CD4-positive, alpha-beta T cell (primary cell): ENCODE results near the gene ANO6. TPM values are rescaled to one million over a fixed set of nuclear protein-coding genes. Genes with fewer than 3 reads are reported as not detected.

Source experiments
- ATAC-seq: fragments of 200-7000 bp; cut with Tn5 transposase; one replicate; pipeline ENCODE4 v1.10.0; 2022; ENCODE audit warnings: mild to moderate bottlenecking; ENCODE audit not compliant: poor library complexity
- CTCF ChIA-PET: fragments of 350-600 bp; sonication (Branson Sonifier 250); formaldehyde crosslinking; loops from one replicate; lab custom pipeline; 2021; ENCODE audit warnings: antibody characterized with exemption, inconsistent platforms; lab: Charles Lee
- POLR2A ChIA-PET: fragments of 350-600 bp; sonication (Branson Sonifier 250); formaldehyde crosslinking; loops from one replicate; lab custom pipeline; 2021; ENCODE audit warnings: antibody characterized with exemption, inconsistent platforms; lab: Charles Lee
- DNase-seq, 14 experiments: peaks; one replicate each; pipeline ENCODE4 v3.0.0-alpha.2; 2013 to 2020; ENCODE audit warnings: mixed read lengths in 2 of 14
- H3K27ac ChIP-seq, 2 donors: one replicate each; pipeline versions ENCODE4 v1.5.1 to v1.7.0; 2013; ENCODE audit warnings: low read length in 2 of 2, low read depth in 1 of 2, mild to moderate bottlenecking in 1 of 2
- H3K27me3 ChIP-seq, 2 experiments: 1 replicate in 1 of 2; 2 replicates in 1 of 2; pipeline versions ENCODE4 v1.6.1 to v1.7.0; 2013; ENCODE audit warnings: low read length in 2 of 2, control low read depth in 1 of 2, mild to moderate bottlenecking in 1 of 2, moderate library complexity in 1 of 2; ENCODE audit not compliant: insufficient read depth in 2 of 2, control insufficient read depth in 1 of 2
- H3K36me3 ChIP-seq: one replicate; pipeline ENCODE4 v1.6.1; 2013; ENCODE audit warnings: low read length, control low read depth; ENCODE audit not compliant: insufficient read depth
- H3K4me1 ChIP-seq: one replicate; pipeline ENCODE4 v1.6.1; 2013; ENCODE audit warnings: low read length, control low read depth; ENCODE audit not compliant: insufficient read depth
- H3K4me3 ChIP-seq: one replicate; pipeline ENCODE4 v1.5.1; 2013; ENCODE audit warnings: mild to moderate bottlenecking, low read length, moderate library complexity
- H3K9me3 ChIP-seq, 2 experiments: 1 replicate in 1 of 2; 2 replicates in 1 of 2; pipeline versions ENCODE4 v1.6.1 to v1.7.0; 2013; ENCODE audit warnings: low read length in 2 of 2, mild to moderate bottlenecking in 2 of 2, control low read depth in 1 of 2, moderate library complexity in 1 of 2; ENCODE audit not compliant: control insufficient read depth in 1 of 2, insufficient read depth in 1 of 2
- H3K27ac Mint-ChIP-seq: one replicate; pipeline ENCODE4 v1.8.0; 2020; ENCODE audit warnings: mixed read lengths
- H3K27me3 Mint-ChIP-seq: one replicate; pipeline ENCODE4 v1.8.0; 2021; ENCODE audit warnings: mixed read lengths
- H3K36me3 Mint-ChIP-seq: one replicate; pipeline ENCODE4 v1.8.0; 2021; ENCODE audit warnings: low read depth, mixed read lengths
- H3K4me1 Mint-ChIP-seq: one replicate; pipeline ENCODE4 v1.8.0; 2021; ENCODE audit warnings: low read depth, mixed read lengths
- H3K4me3 Mint-ChIP-seq: one replicate; pipeline ENCODE4 v1.8.0; 2020; ENCODE audit warnings: mild to moderate bottlenecking, mixed read lengths
- H3K9me3 Mint-ChIP-seq: one replicate; pipeline ENCODE4 v1.8.0; 2020; ENCODE audit warnings: mixed read lengths
- intact Hi-C, 2 experiments: fragments of 100-400 bp; cut with DNase I in 1 of 2; cut with micrococcal nuclease in 1 of 2; formaldehyde crosslinking; loops; one replicate each; pipeline versions ENCODE4 v1.15.1 to v1.9.0; 2023 to 2025; cut with DNase I, micrococcal nuclease
- total RNA-seq, 174 experiments: library from RNA in 2 of 174; stranded (reverse) in 2 of 174; gene quantifications; one replicate each; pipeline ENCODE4 v1.2.3 and lab custom pipeline; 2021 to 2026
- TF ChIP-seq, protein P1 (sequence below): fragments of 200-600 bp; IDR thresholded peaks from one replicate; pipeline ENCODE4 v1.8.0; 2022; ENCODE audit warnings: antibody characterized with exemption, mild to moderate bottlenecking

The ANO6 gene
- total RNA-seq, 2 experiments from 2014 or later: 11.6 to 11.7 TPM

DNA sequence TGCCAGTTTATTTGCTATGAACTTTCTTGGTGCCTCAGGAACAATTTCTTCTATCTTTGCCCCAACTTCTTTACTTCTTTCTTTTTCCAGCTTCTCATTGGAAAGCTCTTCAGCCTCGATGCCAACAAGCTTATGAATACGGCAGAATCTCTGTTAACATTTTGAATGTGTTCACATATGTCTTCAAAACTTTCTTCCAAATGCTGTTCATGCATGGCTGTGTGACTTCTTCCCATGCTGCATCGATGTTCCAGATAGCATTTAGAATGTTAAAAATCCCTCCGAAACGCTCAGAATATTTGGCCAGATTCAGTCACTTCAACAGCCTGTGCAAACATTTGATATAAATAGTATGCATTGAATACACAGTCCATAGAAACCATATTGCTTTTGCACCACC lies 265.9 kb downstream of the ANO6 start:
- H3K9me3 Mint-ChIP-seq: peaks cover 11% of the 10 kb centered on the region
- no peaks in the 10 kb centered on the region for H3K27me3 ChIP-seq
- intact Hi-C loops: no loop called here
- DNase-seq (no peak), ATAC-seq (no peak)
- TF ChIP-seq, protein P1, sequence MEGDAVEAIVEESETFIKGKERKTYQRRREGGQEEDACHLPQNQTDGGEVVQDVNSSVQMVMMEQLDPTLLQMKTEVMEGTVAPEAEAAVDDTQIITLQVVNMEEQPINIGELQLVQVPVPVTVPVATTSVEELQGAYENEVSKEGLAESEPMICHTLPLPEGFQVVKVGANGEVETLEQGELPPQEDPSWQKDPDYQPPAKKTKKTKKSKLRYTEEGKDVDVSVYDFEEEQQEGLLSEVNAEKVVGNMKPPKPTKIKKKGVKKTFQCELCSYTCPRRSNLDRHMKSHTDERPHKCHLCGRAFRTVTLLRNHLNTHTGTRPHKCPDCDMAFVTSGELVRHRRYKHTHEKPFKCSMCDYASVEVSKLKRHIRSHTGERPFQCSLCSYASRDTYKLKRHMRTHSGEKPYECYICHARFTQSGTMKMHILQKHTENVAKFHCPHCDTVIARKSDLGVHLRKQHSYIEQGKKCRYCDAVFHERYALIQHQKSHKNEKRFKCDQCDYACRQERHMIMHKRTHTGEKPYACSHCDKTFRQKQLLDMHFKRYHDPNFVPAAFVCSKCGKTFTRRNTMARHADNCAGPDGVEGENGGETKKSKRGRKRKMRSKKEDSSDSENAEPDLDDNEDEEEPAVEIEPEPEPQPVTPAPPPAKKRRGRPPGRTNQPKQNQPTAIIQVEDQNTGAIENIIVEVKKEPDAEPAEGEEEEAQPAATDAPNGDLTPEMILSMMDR: no peak
- H3K4me3 ChIP-seq: no peak overlapping the region
- H3K36me3 Mint-ChIP-seq: no peaks in the 10 kb centered on the region
- ChIA-PET POLR2A (no interaction called here), CTCF (no interaction called here)
- H3K4me1 Mint-ChIP-seq: no peaks in the 10 kb centered on the region
- H3K36me3 ChIP-seq: no peaks in the 10 kb centered on the region
- no peak overlapping the region for H3K27ac ChIP-seq
- peaks cover 0 to 6% of the 10 kb centered on the region in 2 experiments for H3K9me3 ChIP-seq
- no peaks in the 10 kb centered on the region for H3K4me1 ChIP-seq
- peaks cover 3% of the 10 kb centered on the region for H3K27me3 Mint-ChIP-seq
- H3K27ac Mint-ChIP-seq: no peak overlapping the region
- H3K4me3 Mint-ChIP-seq: no peak overlapping the region

DNA sequence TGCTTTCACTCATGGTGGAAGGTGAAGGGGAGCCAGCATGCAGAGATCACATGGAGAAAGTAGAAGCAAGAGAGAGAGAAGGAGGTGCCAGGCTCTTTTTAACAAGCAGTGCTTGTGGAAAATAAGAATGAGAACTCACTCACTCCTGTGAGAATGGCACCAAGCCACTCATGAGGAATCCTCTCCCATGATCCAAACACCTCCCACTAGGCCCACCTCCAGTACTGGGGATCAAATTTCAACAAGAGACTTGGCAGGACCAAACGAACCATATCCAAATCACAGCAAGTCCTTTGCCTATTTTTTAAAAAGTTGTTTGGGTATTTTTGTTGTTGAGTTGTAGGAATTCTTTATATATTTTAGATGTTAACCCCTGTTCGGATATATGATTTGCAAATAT lies 267.7 kb downstream of the ANO6 start:
- Histone ChIP-seq H3K4me1 (no peaks in the 10 kb centered on the region), H3K4me3 (no peak overlapping the region), H3K36me3 (no peaks in the 10 kb centered on the region), H3K9me3 (no peaks in the 10 kb centered on the region), H3K27me3 (no peaks in the 10 kb centered on the region), H3K27ac (no peak overlapping the region)
- CTCF ChIA-PET: no interaction called here
- no peak for DNase-seq
- no peaks in the 10 kb centered on the region for H3K27me3 Mint-ChIP-seq
- H3K4me3 Mint-ChIP-seq: no peak overlapping the region
- H3K9me3 Mint-ChIP-seq: peaks cover 7% of the 10 kb centered on the region
- H3K36me3 Mint-ChIP-seq: no peaks in the 10 kb centered on the region
- no peaks in the 10 kb centered on the region for H3K4me1 Mint-ChIP-seq
- TF ChIP-seq, protein P1: no peak
- no peak for ATAC-seq
- intact Hi-C loops: no loop called here
- H3K27ac Mint-ChIP-seq: no peak overlapping the region
- POLR2A ChIA-PET: no interaction called here

Other genes with a start within 250 kb of the ANO6 start
- gene DBX2, start 165.0 kb upstream of the ANO6 start, total RNA-seq: not detected